GM10847 (cell line): Measurements from ENCODE around the gene ANO6.

ENCODE experiments used
- POLR2A ChIP-seq: IDR thresholded peaks from 2 replicates; pipeline ENCODE4 v1.6.1; 2011; ENCODE audit not compliant: insufficient read length; ENCODE audit errors: extremely low read depth

The ANO6 gene

DNA sequence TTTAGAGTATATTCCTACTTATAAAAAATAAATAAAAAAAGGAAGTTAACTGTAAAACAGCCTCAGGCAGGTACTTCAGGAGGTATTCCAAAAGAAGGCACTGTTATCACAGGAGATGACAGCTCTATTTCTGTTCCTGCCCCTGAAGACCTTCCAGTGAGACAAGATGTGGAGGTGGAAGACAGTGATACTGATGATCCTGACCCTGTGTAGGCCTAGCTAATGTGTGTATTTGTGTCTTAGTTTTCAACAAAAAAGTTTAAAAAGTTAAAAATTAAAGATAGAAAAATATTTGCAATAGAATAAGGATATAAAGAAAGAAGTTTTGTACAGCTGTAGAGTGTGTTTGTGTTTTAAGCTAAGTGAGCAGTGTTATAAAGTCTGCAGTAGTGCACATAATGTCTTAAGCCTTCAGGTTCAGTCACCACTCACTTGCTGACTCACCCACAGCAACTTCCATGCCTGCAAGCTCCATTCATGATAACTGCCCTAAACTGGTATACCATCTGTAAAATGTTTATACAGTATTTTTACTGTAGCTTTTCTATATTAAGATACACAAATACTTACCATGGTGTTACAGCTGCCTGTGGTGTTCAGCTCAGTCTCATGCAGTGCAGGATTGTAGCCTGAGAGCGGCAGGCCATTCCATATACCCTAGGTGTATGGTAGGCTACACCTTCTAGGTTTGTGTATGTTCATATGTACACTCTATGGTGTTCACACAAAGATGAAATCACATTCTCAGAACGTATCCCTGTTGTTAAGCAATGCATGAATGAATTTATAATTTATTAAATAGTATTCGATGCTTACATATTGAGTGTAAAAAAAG lies 121.1 kb downstream of the ANO6 start:
- TF ChIP-seq POLR2A: no peak

DNA sequence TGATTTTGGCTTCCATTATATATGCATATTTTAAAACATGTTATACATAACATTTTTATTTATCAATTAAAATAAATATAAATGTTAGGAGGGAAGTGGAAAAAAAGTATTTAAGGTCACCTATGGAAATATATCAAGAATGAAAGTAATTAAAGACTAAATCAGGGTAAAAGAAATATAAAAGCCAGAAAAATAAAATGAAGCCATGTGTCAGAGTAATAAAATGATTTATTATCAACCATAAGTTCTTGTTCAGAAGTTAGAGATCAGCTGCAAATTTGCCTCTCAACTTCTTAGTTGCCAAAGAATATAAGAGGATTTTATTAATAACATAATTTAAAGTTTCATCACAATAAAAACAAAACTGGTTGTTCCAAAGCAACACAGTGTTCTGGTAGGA lies 121.9 kb downstream of the ANO6 start:
- TF ChIP-seq POLR2A: no peak

- no peak for TF ChIP-seq POLR2A
Measured at GRCh38 chr12:45338272-45338671, 122.4 kb downstream of the ANO6 start.

DNA sequence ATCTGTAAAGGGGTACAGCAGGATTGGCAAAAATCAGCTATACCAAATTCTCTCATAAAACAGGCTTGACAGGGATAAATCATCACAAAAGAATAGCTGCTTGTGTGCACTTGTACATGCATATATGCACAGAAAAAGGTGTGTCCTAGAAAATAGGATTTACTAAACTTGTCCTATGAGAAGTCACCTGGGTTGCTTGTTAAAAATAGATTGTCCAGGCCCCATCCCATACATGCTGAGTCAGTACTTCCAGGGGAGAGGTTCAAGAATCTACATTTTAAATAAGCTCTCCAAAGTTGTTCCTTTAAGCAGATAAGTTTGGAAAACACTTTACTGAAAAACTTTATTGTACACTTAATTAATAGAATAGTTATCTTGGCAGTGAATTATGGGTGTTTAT lies 123.1 kb downstream of the ANO6 start:
- no peak for TF ChIP-seq POLR2A

DNA sequence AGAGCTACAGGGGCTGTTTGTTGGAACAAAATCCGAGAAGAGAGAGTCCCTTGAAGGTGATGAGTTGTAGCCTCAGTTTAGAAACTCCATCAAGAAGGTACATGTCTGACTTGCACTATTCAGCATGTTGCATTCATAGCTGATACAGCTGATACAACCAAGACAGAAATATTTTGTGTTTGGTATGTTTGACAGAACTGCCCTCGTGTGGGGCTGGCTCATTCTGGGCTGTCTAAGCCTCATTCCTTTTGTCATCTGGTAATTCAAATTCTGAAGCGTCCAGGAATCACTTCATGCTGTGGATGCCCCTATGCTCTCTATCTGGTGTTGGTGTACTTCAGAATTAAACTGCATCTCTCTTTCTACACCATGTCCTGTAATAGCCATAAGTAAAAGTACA lies 126.3 kb downstream of the ANO6 start:
- no peak for TF ChIP-seq POLR2A

- TF ChIP-seq POLR2A: no peak
Measured at GRCh38 chr12:45342848-45343247, 127.0 kb downstream of the ANO6 start.

- no peak for TF ChIP-seq POLR2A
Measured at GRCh38 chr12:45343269-45344051, 127.6 kb downstream of the ANO6 start.

- no peak for TF ChIP-seq POLR2A
Measured at GRCh38 chr12:45348311-45348710, 132.4 kb downstream of the ANO6 start.

- TF ChIP-seq POLR2A: no peak
Measured at GRCh38 chr12:45348986-45349385, 133.1 kb downstream of the ANO6 start.

DNA sequence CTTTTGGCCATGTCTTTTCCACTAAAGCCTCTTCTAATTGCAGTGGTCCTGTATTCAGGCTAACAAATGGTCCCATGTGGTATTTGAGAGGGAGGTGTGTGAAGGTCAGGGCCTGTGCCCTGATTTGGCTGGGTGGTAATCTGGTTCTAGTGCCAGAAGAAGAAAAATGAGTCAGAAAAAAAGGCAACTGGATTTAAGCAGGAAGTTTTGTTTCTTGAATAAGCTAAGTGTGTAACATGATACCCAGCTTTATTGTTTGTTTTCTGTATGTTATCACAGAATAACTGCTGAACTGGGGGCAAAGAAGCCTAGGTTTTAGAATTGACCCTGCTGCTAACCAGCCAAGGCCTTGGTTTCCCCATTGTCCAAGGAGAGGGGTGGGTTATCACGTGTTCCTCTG lies 134.0 kb downstream of the ANO6 start:
- no peak for TF ChIP-seq POLR2A

DNA sequence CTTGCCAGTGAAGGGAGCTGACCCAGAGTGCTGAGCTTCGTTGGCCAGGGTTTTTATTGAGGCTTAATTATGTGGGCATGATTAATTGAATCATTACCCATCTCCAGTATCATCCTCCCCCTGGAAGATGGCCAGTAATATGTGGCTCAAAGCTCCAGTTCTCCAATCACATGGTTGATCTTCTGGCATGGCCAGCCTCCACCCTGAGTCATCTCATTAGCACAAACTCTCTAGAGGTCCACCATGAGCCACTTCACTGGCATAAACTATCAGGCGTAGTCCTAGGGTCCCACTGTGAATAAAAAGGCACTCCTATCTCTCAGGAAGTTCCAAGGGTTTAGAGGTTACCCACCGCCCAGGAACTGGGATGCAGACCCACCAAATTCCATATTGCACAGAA lies 135.0 kb downstream of the ANO6 start:
- no peak for TF ChIP-seq POLR2A

DNA sequence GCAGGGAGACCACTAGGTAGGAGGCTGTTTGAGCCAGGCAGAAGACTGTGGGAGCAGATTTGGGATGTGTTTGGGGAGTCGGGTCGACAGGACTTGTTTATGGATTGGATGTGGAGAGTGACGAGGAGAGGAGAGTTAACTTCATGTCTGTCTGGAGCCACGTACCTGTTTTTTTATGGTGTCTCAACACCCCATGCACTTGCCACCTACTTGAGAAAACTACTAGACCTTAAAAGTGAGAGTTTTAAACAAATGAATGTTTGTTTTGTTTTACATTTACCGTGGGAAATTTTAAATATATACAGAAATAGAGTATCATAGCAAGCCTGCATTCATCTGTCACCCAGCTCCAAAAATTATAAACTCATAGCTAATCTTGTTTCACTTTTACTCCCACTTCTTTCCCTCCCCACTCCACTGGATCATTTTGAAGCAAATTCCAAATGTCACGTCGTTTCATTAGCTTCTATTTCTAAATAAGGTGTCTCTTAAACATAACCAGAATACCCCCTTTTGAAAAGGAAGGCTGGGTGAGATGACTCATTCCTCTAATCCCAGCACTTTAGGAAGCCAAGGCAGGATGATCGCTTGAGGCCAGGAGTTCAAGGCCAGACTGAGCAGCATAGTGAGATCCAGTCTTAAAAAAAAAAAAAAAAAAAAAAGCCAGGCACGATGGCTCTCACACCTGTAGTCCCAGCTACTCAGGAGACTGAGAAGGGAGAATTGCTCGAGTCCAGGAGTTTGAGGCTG lies 136.2 kb downstream of the ANO6 start:
- no peak for TF ChIP-seq POLR2A

- no peak for TF ChIP-seq POLR2A
Measured at GRCh38 chr12:45353944-45354343, 138.0 kb downstream of the ANO6 start.

DNA sequence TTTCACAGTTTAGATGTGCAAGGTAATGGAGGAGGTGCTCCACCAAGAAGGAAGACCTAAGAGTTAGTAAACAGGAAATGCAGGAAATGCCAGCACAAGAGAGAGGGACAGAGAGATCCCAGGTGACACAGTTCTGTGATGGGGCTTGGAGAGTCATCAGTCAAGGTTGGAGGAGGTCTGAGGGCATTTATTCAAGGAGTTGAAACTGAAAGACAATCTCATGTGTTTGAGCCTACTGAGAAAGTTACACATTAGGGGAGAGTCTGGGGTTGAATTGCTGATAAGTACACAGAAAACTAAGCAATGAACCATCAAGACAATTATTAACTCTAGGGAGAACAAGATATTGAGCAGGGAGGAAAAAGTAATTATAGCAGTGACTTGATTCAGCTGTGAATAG lies 138.5 kb downstream of the ANO6 start:
- no peak for TF ChIP-seq POLR2A

DNA sequence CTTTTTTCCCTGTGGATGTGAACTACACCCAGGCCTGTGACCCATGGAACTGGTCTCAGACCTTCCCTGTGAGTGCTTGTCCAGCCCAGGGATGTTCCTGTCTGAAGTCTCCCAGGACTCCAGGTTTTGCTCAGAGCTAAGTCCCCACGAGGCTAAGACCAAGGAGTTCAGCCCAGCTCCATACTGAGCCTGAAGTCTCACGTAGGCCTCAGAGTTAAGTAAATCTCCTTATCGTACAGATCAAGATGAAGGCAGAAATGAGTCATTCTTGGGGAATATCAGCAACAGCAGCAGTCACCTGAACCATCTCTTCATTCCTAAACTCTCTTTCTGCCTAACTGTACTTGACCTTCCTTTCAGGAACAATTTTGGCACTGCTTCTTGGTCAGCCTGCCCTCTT lies 139.8 kb downstream of the ANO6 start:
- TF ChIP-seq POLR2A: no peak
